CD8-positive, alpha-beta memory T cell (primary cell): ENCODE measurements around the gene MAP4K1. TPM values are rescaled to one million over a fixed set of nuclear protein-coding genes. Genes with fewer than 3 reads are reported as not detected.

ENCODE experiments used
- CTCF ChIA-PET: fragments of 350-600 bp; sonication (Branson Sonifier 250); formaldehyde crosslinking; loops from one replicate; lab custom pipeline; 2021; ENCODE audit warnings: antibody characterized with exemption; lab: Charles Lee
- POLR2A ChIA-PET: fragments of 350-600 bp; sonication (Branson Sonifier 250); formaldehyde crosslinking; loops from one replicate; lab custom pipeline; 2021; ENCODE audit warnings: antibody characterized with exemption; lab: Charles Lee
- DNase-seq, 5 donors: peaks; one replicate each; pipeline versions ENCODE4 v3.0.0 to v3.0.0-alpha.2; 2020 to 2022; ENCODE audit warnings: mixed read lengths in 1 of 5
- H3K27ac ChIP-seq: one replicate; pipeline ENCODE4 v1.7.0; 2013; ENCODE audit warnings: low read depth, mild to moderate bottlenecking, low read length, moderate library complexity
- H3K27me3 ChIP-seq: 2 replicates; pipeline ENCODE4 v1.7.0; 2013; ENCODE audit warnings: low read length, mild to moderate bottlenecking; ENCODE audit not compliant: insufficient read depth, poor library complexity, severe bottlenecking
- H3K36me3 ChIP-seq: 2 replicates; pipeline ENCODE4 v1.7.0; 2013; ENCODE audit warnings: mild to moderate bottlenecking, low read length, moderate library complexity; ENCODE audit not compliant: insufficient read depth
- H3K4me1 ChIP-seq: 2 replicates; pipeline ENCODE4 v1.7.0; 2013; ENCODE audit warnings: mild to moderate bottlenecking, low read length, moderate library complexity; ENCODE audit not compliant: insufficient read depth
- H3K4me3 ChIP-seq: 2 replicates; pipeline ENCODE4 v1.7.0; 2013; ENCODE audit warnings: mild to moderate bottlenecking, low read length
- H3K9me3 ChIP-seq: 2 replicates; pipeline ENCODE4 v1.7.0; 2013; ENCODE audit warnings: mild to moderate bottlenecking, low read length
- H3K27ac Mint-ChIP-seq, 8 donors: one replicate each; pipeline ENCODE4 v1.8.0; 2020 to 2021; ENCODE audit warnings: mixed read lengths in 8 of 8, mild to moderate bottlenecking in 6 of 8, inconsistent platforms in 3 of 8, moderate library complexity in 3 of 8
- H3K27me3 Mint-ChIP-seq, 2 donors: one replicate each; pipeline ENCODE4 v1.8.0; 2020 to 2021; ENCODE audit warnings: mixed read lengths in 2 of 2, mild to moderate bottlenecking in 1 of 2, moderate library complexity in 1 of 2
- H3K36me3 Mint-ChIP-seq, 3 donors: one replicate each; pipeline ENCODE4 v1.8.0; 2020 to 2021; ENCODE audit warnings: mixed read lengths in 3 of 3, inconsistent platforms in 1 of 3, mild to moderate bottlenecking in 1 of 3
- H3K4me1 Mint-ChIP-seq, 3 donors: one replicate each; pipeline ENCODE4 v1.8.0; 2020 to 2021; ENCODE audit warnings: mixed read lengths in 3 of 3, inconsistent platforms in 1 of 3, mild to moderate bottlenecking in 1 of 3
- H3K4me3 Mint-ChIP-seq, 7 donors: one replicate each; pipeline ENCODE4 v1.8.0; 2020 to 2021; ENCODE audit warnings: mixed read lengths in 7 of 7, mild to moderate bottlenecking in 6 of 7, moderate library complexity in 4 of 7, inconsistent platforms in 2 of 7
- H3K9me3 Mint-ChIP-seq, 5 donors: one replicate each; pipeline ENCODE4 v1.8.0; 2020 to 2022; ENCODE audit warnings: mixed read lengths in 5 of 5, mild to moderate bottlenecking in 3 of 5, moderate library complexity in 2 of 5, inconsistent platforms in 1 of 5
- polyA plus RNA-seq: library from polyadenylated mRNA; unstranded; fragments of 300-500 nt; fragmentation: Illumina TruSeq; gene quantifications from one replicate; pipeline ENCODE4 v1.2.3, GENCODE V29; 2021
- total RNA-seq, 2 experiments: library from RNA; stranded (reverse); gene quantifications; one replicate each; pipeline ENCODE4 v1.2.3, GENCODE V29; 2021

MAP4K1 gene
- total and polyA plus RNA-seq, 3 experiments from 2014 or later, result 161 to 178 (median 162) TPM

GRCh38 chr19:38538793-38539528, 78.8 kb downstream of the MAP4K1 start:
- ChIA-PET CTCF (interaction anchor here (0.7 to 1.5 kb wide), 4 partner anchors 25 to 395 kb away, joined by 3 to 4 read pairs (median 3); partner anchors contain the start of genes MRPS12 and SARS2), POLR2A (interaction anchor here (1.3 to 1.8 kb wide), 2 partner anchors 80 to 96 kb away, joined by 6 to 7 read pairs; partner anchors contain the start of gene EIF3K)
- peaks cover 0 to 13% (median 0%) of the 10 kb centered on the region in 5 donors for H3K9me3 Mint-ChIP-seq
- peak in 3 of 5 donors; percentile 49 to 69 (median 62) for DNase-seq
- peak overlapping the region; percentile 78 to 96 (median 88) for H3K27ac Mint-ChIP-seq
- Histone ChIP-seq H3K4me3 (no peak overlapping the region), H3K36me3 (no peaks in the 10 kb centered on the region), H3K27me3 (no peaks in the 10 kb centered on the region), H3K4me1 (peaks cover 37% of the 10 kb centered on the region), H3K9me3 (no peaks in the 10 kb centered on the region), H3K27ac (peak overlapping the region; percentile 11)
- H3K4me3 Mint-ChIP-seq, result peak overlapping the region; percentile 25 to 86 (median 74)
- peaks cover 41 to 56% (median 52%) of the 10 kb centered on the region in 3 donors for H3K4me1 Mint-ChIP-seq
- no peaks in the 10 kb centered on the region for H3K36me3 Mint-ChIP-seq
- H3K27me3 Mint-ChIP-seq, result peaks cover 0 to 4% of the 10 kb centered on the region in 2 donors

- no peak overlapping the region for H3K4me3 ChIP-seq
- ChIA-PET POLR2A (interaction anchor here (0.7 to 1.8 kb wide), 3 partner anchors 81 to 109 kb away, joined by 3 to 7 read pairs (median 6); partner anchors contain the start of genes ACTN4 and EIF3K), CTCF (interaction anchor here (0.7 to 1.5 kb wide), 4 partner anchors 25 to 395 kb away, joined by 3 to 4 read pairs (median 3); partner anchors contain the start of genes MRPS12 and SARS2)
- peaks cover 36% of the 10 kb centered on the region for H3K4me1 ChIP-seq
- DNase-seq, result no peak
- no peaks in the 10 kb centered on the region for H3K27me3 ChIP-seq
- Mint-ChIP-seq H3K4me3 (peak overlapping the region; percentile 25 to 86 (median 74)), H3K27me3 (peaks cover 0 to 4% of the 10 kb centered on the region in 2 donors), H3K9me3 (peaks cover 0 to 13% (median 0%) of the 10 kb centered on the region in 5 donors), H3K27ac (peak overlapping the region; percentile 78 to 96 (median 88)), H3K4me1 (peaks cover 40 to 52% (median 50%) of the 10 kb centered on the region in 3 donors), H3K36me3 (no peaks in the 10 kb centered on the region)
- H3K36me3 ChIP-seq, result no peaks in the 10 kb centered on the region
- no peaks in the 10 kb centered on the region for H3K9me3 ChIP-seq
- no peak overlapping the region for H3K27ac ChIP-seq
Observed at GRCh38 chr19:38538386-38538785, 79.4 kb downstream of the MAP4K1 start.

Other genes with a start within 250 kb of the MAP4K1 start
- 100 to 1,000 TPM; 256 to 267 TPM for gene PSMD8, start 243.4 kb downstream of the MAP4K1 start, total RNA-seq
- gene PSMD8, start 243.4 kb downstream of the MAP4K1 start, polyA plus RNA-seq, result 180 TPM
- under 1 TPM in 1 of 2 experiments, not detected in 1; 0.15 TPM for gene GGN, start 229.9 kb downstream of the MAP4K1 start, total RNA-seq
- gene GGN, start 229.9 kb downstream of the MAP4K1 start, polyA plus RNA-seq, result not detected
- gene SPRED3, start 229.3 kb downstream of the MAP4K1 start, total RNA-seq, result under 1 TPM; 0.33 to 0.66 TPM
- gene SPRED3, start 229.3 kb downstream of the MAP4K1 start, polyA plus RNA-seq, result not detected
- 10 to 100 TPM; 17.8 to 25.2 TPM for gene FAM98C, start 214.9 kb downstream of the MAP4K1 start, total RNA-seq
- gene FAM98C, start 214.9 kb downstream of the MAP4K1 start, polyA plus RNA-seq, result 16.8 TPM
- 1 to 10 TPM; 1.8 to 2.0 TPM for gene RASGRP4, start 191.7 kb downstream of the MAP4K1 start, total RNA-seq
- not detected for gene RASGRP4, start 191.7 kb downstream of the MAP4K1 start, polyA plus RNA-seq
- 1 to 10 TPM; 1.4 to 3.3 TPM for gene RYR1, start 184.3 kb downstream of the MAP4K1 start, total RNA-seq
- 0.71 TPM for gene RYR1, start 184.3 kb downstream of the MAP4K1 start, polyA plus RNA-seq
- gene EIF3K, start 1.2 kb upstream of the MAP4K1 start, total RNA-seq, result 100 to 1,000 TPM; 275 to 282 TPM
- 401 TPM for gene EIF3K, start 1.2 kb upstream of the MAP4K1 start, polyA plus RNA-seq
- gene ACTN4, start 29.7 kb upstream of the MAP4K1 start, total RNA-seq, result 100 to 1,000 TPM; 295 to 314 TPM
- 31.9 TPM for gene ACTN4, start 29.7 kb upstream of the MAP4K1 start, polyA plus RNA-seq
- 1 to 10 TPM; 5.2 to 5.3 TPM for gene CAPN12, start 126.5 kb upstream of the MAP4K1 start, total RNA-seq
- gene CAPN12, start 126.5 kb upstream of the MAP4K1 start, polyA plus RNA-seq, result 19.5 TPM
- gene LGALS7, start 155.6 kb upstream of the MAP4K1 start, total RNA-seq, result not detected
- gene LGALS7, start 155.6 kb upstream of the MAP4K1 start, polyA plus RNA-seq, result not detected
- not detected for gene LGALS7B, start 171.2 kb upstream of the MAP4K1 start, total RNA-seq
- not detected for gene LGALS7B, start 171.2 kb upstream of the MAP4K1 start, polyA plus RNA-seq
- gene LGALS4, start 195.0 kb upstream of the MAP4K1 start, total RNA-seq, result 1 to 10 TPM; 1.2 to 1.8 TPM
- gene LGALS4, start 195.0 kb upstream of the MAP4K1 start, polyA plus RNA-seq, result 0.44 TPM
- 100 to 1,000 TPM; 111 to 114 TPM for gene ECH1, start 213.8 kb upstream of the MAP4K1 start, total RNA-seq
- gene ECH1, start 213.8 kb upstream of the MAP4K1 start, polyA plus RNA-seq, result 272 TPM
- 100 to 1,000 TPM; 656 to 679 TPM for gene HNRNPL, start 232.0 kb upstream of the MAP4K1 start, total RNA-seq
- 73.4 TPM for gene HNRNPL, start 232.0 kb upstream of the MAP4K1 start, polyA plus RNA-seq